Mucosa of descending colon (tissue), 3 donors: ENCODE results near the gene SLC16A1. TPM values are rescaled to one million over a fixed set of nuclear protein-coding genes. Genes with fewer than 3 reads are reported as not detected.
A peak's percentile ranks its signal among the peaks of the same experiment; 100 is the strongest.

ENCODE experiments used
- ATAC-seq: fragments of 200-7000 bp; cut with Tn5 transposase; one replicate; pipeline ENCODE4 v1.9.1; 2020; ENCODE audit warnings: mild to moderate bottlenecking, moderate library complexity
- DNase-seq, 3 donors: peaks; one replicate each; pipeline ENCODE4 v3.0.0-alpha.2; 2020
- H3K36me3 ChIP-seq: fragments of 200-600 bp; one replicate; pipeline ENCODE4 v1.8.0; 2021; ENCODE audit warnings: low read depth, mild to moderate bottlenecking
- H3K4me1 ChIP-seq: fragments of 200-600 bp; one replicate; pipeline ENCODE4 v1.8.0; 2021; ENCODE audit warnings: low read depth, mild to moderate bottlenecking
- H3K4me3 ChIP-seq: fragments of 200-600 bp; one replicate; pipeline ENCODE4 v1.8.0; 2021; ENCODE audit warnings: mild to moderate bottlenecking
- H3K9me3 ChIP-seq: fragments of 200-600 bp; one replicate; pipeline ENCODE4 v1.8.0; 2021; ENCODE audit warnings: mild to moderate bottlenecking
- CTCF ChIP-seq: fragments of 200-600 bp; IDR thresholded peaks from one replicate; pipeline ENCODE4 v1.8.0; 2022; ENCODE audit warnings: antibody characterized with exemption, mild to moderate bottlenecking
- intact Hi-C, 2 donors: fragments of 100-400 bp; cut with DNase I in 1 of 2; cut with micrococcal nuclease in 1 of 2; formaldehyde crosslinking; loops; one replicate each; pipeline versions ENCODE4 v1.11.0 to v1.11.1; 2022; cut with DNase I, micrococcal nuclease
- total RNA-seq, 3 donors: library from RNA; stranded (reverse); fragmentation: NEBNext Ultra II Directional in 2 of 3; extraction: Animal tissue kit (Norgen Biotek cat#: 25700) in 2 of 3; gene quantifications; one replicate each; pipeline versions ENCODE4 v1.2.1 to v1.2.4, GENCODE V29; 2021 to 2023
- donor health status: DM: no; HTN: no; CAD: no; lungs with moderate emphysema.
- donor health status: DM: no; HTN: no; CAD: no.
- donor health status: DM: no; HTN: yes; CAD: no.

The SLC16A1 gene
- total RNA-seq, 3 donors from 2014 or later: 71.2 to 172 (median 88.0) TPM

GRCh38 chr1:112905395-112906149 lies 50.4 kb downstream of the SLC16A1 start:
- DNase-seq: peak in 2 of 3 donors; percentile 53 to 82
- Histone ChIP-seq H3K4me3 (no peak overlapping the region), H3K9me3 (no peaks in the 10 kb centered on the region), H3K4me1 (peaks cover 21% of the 10 kb centered on the region), H3K36me3 (no peaks in the 10 kb centered on the region)
- intact Hi-C loops: no loop called here
- TF ChIP-seq CTCF: no peak
- peak; percentile 89 for ATAC-seq

- TF ChIP-seq CTCF: no peak
- intact Hi-C loops: no loop called here
- peaks cover 21% of the 10 kb centered on the region for H3K4me1 ChIP-seq
- DNase-seq: peak; percentile 63 to 80 (median 71)
- H3K4me3 ChIP-seq: no peak overlapping the region
- H3K36me3 ChIP-seq: no peaks in the 10 kb centered on the region
- peak; percentile 94 for ATAC-seq
- no peaks in the 10 kb centered on the region for H3K9me3 ChIP-seq
Observed at GRCh38 chr1:112904831-112905261, 51.1 kb downstream of the SLC16A1 start.

GRCh38 chr1:112904071-112904830 lies 51.7 kb downstream of the SLC16A1 start:
- H3K36me3 ChIP-seq: no peaks in the 10 kb centered on the region
- H3K4me1 ChIP-seq: peaks cover 21% of the 10 kb centered on the region
- H3K4me3 ChIP-seq: no peak overlapping the region
- no peak for ATAC-seq
- TF ChIP-seq CTCF: no peak
- DNase-seq: no peak
- H3K9me3 ChIP-seq: no peaks in the 10 kb centered on the region
- intact Hi-C loops: no loop called here

GRCh38 chr1:112902221-112902620 lies 53.8 kb downstream of the SLC16A1 start:
- peaks cover 21% of the 10 kb centered on the region for H3K4me1 ChIP-seq
- H3K36me3 ChIP-seq: no peaks in the 10 kb centered on the region
- intact Hi-C loops: no loop called here
- DNase-seq (no peak), ATAC-seq (no peak)
- no peak for TF ChIP-seq CTCF
- no peaks in the 10 kb centered on the region for H3K9me3 ChIP-seq
- H3K4me3 ChIP-seq: no peak overlapping the region

DNA sequence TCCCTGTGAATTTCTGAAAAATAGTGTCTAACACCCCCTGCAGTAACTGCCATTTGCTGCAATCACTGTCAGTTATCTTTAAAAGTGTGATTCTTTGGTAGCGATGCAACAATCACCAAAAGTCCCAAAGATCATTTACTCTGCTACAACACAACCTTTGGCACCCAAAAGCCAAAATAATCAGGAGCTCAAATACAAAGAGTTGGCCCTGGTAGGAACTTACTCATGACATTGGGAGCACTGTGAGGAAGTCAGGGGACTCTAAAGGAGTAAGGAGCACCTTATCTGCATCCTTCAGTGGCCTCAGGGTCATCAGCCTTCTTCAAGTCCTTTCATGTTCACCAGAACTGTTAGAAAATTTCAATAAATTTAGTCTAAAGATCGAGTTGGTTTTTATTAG lies 54.6 kb downstream of the SLC16A1 start:
- DNase-seq: no peak
- TF ChIP-seq CTCF: no peak
- no peak for ATAC-seq

More for the DNA sequence above, 54.6 kb downstream of the SLC16A1 start:
- Histone ChIP-seq H3K4me3 (no peak overlapping the region), H3K9me3 (peaks cover 7% of the 10 kb centered on the region), H3K4me1 (peaks cover 15% of the 10 kb centered on the region), H3K36me3 (no peaks in the 10 kb centered on the region)
- intact Hi-C loops: no loop called here
